Endothelial cell of umbilical vein (primary cell): ENCODE measurements around the gene ADPGK. TPM values are rescaled to one million over a fixed set of nuclear protein-coding genes. Genes with fewer than 3 reads are reported as not detected.
A peak's percentile ranks its signal among the peaks of the same experiment; 100 is the strongest.

Experiments
- BruUV-seq: library from RNA; stranded (reverse); fragments of 400-500 nt; replicated peaks from 2 replicates; lab custom pipeline; 2021; lab: Mats Ljungman, UMichigan
- CTCF ChIA-PET: fragments of 300-600, 350-600 bp; sonication (Branson Sonifier 250); formaldehyde crosslinking; loops from one replicate; lab custom pipeline; 2021; ENCODE audit warnings: antibody characterized with exemption, inconsistent platforms; lab: Charles Lee
- POLR2A ChIA-PET: fragments of 300-600, 350-600 bp; sonication (Branson Sonifier 250); formaldehyde crosslinking; loops from one replicate; lab custom pipeline; 2021; ENCODE audit warnings: antibody characterized with exemption, inconsistent platforms; lab: Charles Lee
- DNase-seq: peaks from one replicate; pipeline ENCODE4 v3.0.0-alpha.2; 2011; ENCODE audit warnings: low read depth, low spot score
- FAIRE-seq: peaks from 2 replicates; lab custom pipeline; 2011; peaks lifted over from hg19 to GRCh38; lab: Jason Lieb, UNC
- H2AFZ ChIP-seq: 2 replicates; pipeline ENCODE4 v1.6.0; 2012; ENCODE audit warnings: low read depth, low read length, control low read depth, inconsistent platforms
- H3K27ac ChIP-seq: 2 replicates; pipeline ENCODE4 v1.5.1; 2011; ENCODE audit warnings: low read depth, mild to moderate bottlenecking, control low read depth, low read length, moderate library complexity; ENCODE audit not compliant: insufficient read depth
- H3K27me3 ChIP-seq, 2 experiments: 2 replicates each; pipeline versions ENCODE4 v1.6.0 to v1.6.1; 2011; ENCODE audit warnings: low read length in 2 of 2, mixed read lengths in 1 of 2; ENCODE audit not compliant: control insufficient read depth in 2 of 2, insufficient read depth in 2 of 2
- H3K36me3 ChIP-seq, 2 experiments: 2 replicates in 1 of 2; 3 replicates in 1 of 2; pipeline ENCODE4 v1.5.1; 2011; ENCODE audit warnings: low read length in 2 of 2, mild to moderate bottlenecking in 1 of 2, moderate library complexity in 1 of 2; ENCODE audit not compliant: control insufficient read depth in 2 of 2, insufficient read depth in 2 of 2; ENCODE audit errors: extremely low read depth in 1 of 2
- H3K4me1 ChIP-seq: 3 replicates; pipeline ENCODE4 v1.5.1; 2011; ENCODE audit warnings: mild to moderate bottlenecking, low read length; ENCODE audit not compliant: control insufficient read depth, insufficient read depth; ENCODE audit errors: extremely low read depth
- H3K4me2 ChIP-seq: 2 replicates; pipeline ENCODE4 v1.6.1; 2011; ENCODE audit warnings: low read length, control low read depth, mixed read lengths; ENCODE audit not compliant: insufficient read depth
- H3K4me3 ChIP-seq, 3 experiments: fragments of 200-600 bp in 1 of 3; sonication (generic), shearing (Covaris generic) in 1 of 3; replicated peaks in 1 of 3; 2 replicates each; pipeline ENCODE4 v1.5.1; 2011 to 2016; ENCODE audit warnings: control low read depth in 3 of 3, low read length in 3 of 3, mild to moderate bottlenecking in 2 of 3, inconsistent platforms in 1 of 3, low read depth in 1 of 3, moderate library complexity in 1 of 3; ENCODE audit not compliant: insufficient read depth in 1 of 3
- H3K79me2 ChIP-seq: 2 replicates; pipeline ENCODE4 v1.6.0; 2012; ENCODE audit warnings: low read length, inconsistent platforms; ENCODE audit not compliant: control insufficient read depth, insufficient read depth
- H3K9ac ChIP-seq: replicated peaks from 2 replicates; pipeline ENCODE3; 2011; ENCODE audit warnings: low read length, control low read depth; ENCODE audit not compliant: insufficient read depth; ENCODE audit errors: extremely low read depth
- H3K9me1 ChIP-seq: replicated peaks from 3 replicates; pipeline ENCODE4 v1.6.0; 2011; ENCODE audit warnings: mild to moderate bottlenecking, low read length; ENCODE audit not compliant: control insufficient read depth, insufficient read depth; ENCODE audit errors: extremely low read depth
- H3K9me3 ChIP-seq: replicated peaks from 2 replicates; pipeline ENCODE4 v1.5.1; 2012; ENCODE audit warnings: low read length, inconsistent platforms; ENCODE audit not compliant: control insufficient read depth, insufficient read depth
- H4K20me1 ChIP-seq: replicated peaks from 2 replicates; pipeline ENCODE3; 2011; ENCODE audit warnings: mild to moderate bottlenecking, low read length; ENCODE audit not compliant: control insufficient read depth, insufficient read depth; ENCODE audit errors: extremely low read depth
- CTCF ChIP-seq, 2 donors: IDR thresholded peaks; 1 replicate in 1 of 2; 2 replicates in 1 of 2; pipeline ENCODE4 v1.5.1; 2011; ENCODE audit warnings: low read length in 2 of 2, mild to moderate bottlenecking in 2 of 2, moderate library complexity in 2 of 2, control low read depth in 1 of 2, inconsistent platforms in 1 of 2, low read depth in 1 of 2; ENCODE audit not compliant: insufficient read depth in 1 of 2; ENCODE audit errors: extremely low read depth in 1 of 2
- EZH2 ChIP-seq: IDR thresholded peaks from 2 replicates; pipeline ENCODE4 v1.6.1; 2012; ENCODE audit warnings: borderline replicate concordance, low read depth, mild to moderate bottlenecking, moderate library complexity, low read length, inconsistent platforms; ENCODE audit not compliant: severe bottlenecking
- FOS ChIP-seq: IDR thresholded peaks from 2 replicates; pipeline ENCODE4 v1.6.1; 2011; ENCODE audit warnings: mild to moderate bottlenecking, low read length, moderate library complexity, borderline replicate concordance; ENCODE audit not compliant: insufficient read depth
- GATA2 ChIP-seq: IDR thresholded peaks from 2 replicates; pipeline ENCODE4 v1.7.0; 2011; ENCODE audit warnings: low read depth, mild to moderate bottlenecking, moderate library complexity, mixed read lengths, low read length; ENCODE audit not compliant: insufficient read length, insufficient read depth
- JUN ChIP-seq: IDR thresholded peaks from 2 replicates; pipeline ENCODE4 v1.6.1; 2011; ENCODE audit warnings: borderline replicate concordance, low read depth; ENCODE audit not compliant: insufficient read length, insufficient read depth
- MYC ChIP-seq: IDR thresholded peaks from one replicate; pipeline ENCODE4 v1.6.1; 2011; ENCODE audit warnings: mild to moderate bottlenecking, low read depth, low read length
- POLR2A ChIP-seq: IDR thresholded peaks from 2 replicates; pipeline ENCODE4 v1.6.1; 2012; ENCODE audit warnings: low read depth, mild to moderate bottlenecking, control low read depth, low read length
- POLR2AphosphoS5 ChIP-seq: IDR thresholded peaks from 2 replicates; pipeline ENCODE4 v1.6.1; 2012; ENCODE audit warnings: low read depth, mild to moderate bottlenecking, control low read depth, low read length, moderate library complexity; ENCODE audit not compliant: insufficient read depth
- dilution Hi-C: fragments of 300-500 bp; cut with MboI; formaldehyde crosslinking; loops from one replicate; pipeline ENCODE4 v1.15.0; 2019; ENCODE audit warnings: low sequenced_read_pairs; ENCODE audit not compliant: extremely low pct_ligation_motif_present
- intact Hi-C: fragments of 100-400 bp; cut with micrococcal nuclease; formaldehyde crosslinking; loops from one replicate; pipeline ENCODE4 v1.10.0; 2022
- polyA plus RNA-seq, 4 experiments: library from polyadenylated mRNA; depleted of rRNA in 3 of 4; stranded (reverse) in 3 of 4; unstranded in 1 of 4; fragments of >200 nt; gene quantifications; 2 replicates each; pipeline versions ENCODE4 v1.2.1 to v1.2.3, GENCODE V29; 2011 to 2012; ENCODE audit warnings: missing spikeins in 1 of 4
- total RNA-seq: library from RNA; stranded (reverse); gene quantifications from 2 replicates; pipeline ENCODE4 v1.2.3, GENCODE V29; 2021
- TF ChIP-seq, protein P1 (sequence below): IDR thresholded peaks from 2 replicates; pipeline ENCODE4 v1.6.1; 2011; ENCODE audit not compliant: insufficient read depth, insufficient read length

ADPGK gene
- total and polyA plus RNA-seq, 2 donors (not counting 3 experiments of a cell fraction or from before 2014, with no cell fraction given) = 51.0 to 57.1 TPM

GRCh38 chr15:72796210-72796514 lies 12.6 kb upstream of the ADPGK start:
- FAIRE-seq = no peak
- Histone ChIP-seq H3K79me2 (no peaks in the 10 kb centered on the region), H3K9me3 (no peaks in the 10 kb centered on the region), H3K27ac (no peak overlapping the region), H3K4me3 (no peak overlapping the region), H3K9me1 (no peaks in the 10 kb centered on the region), H4K20me1 (no peaks in the 10 kb centered on the region), H3K27me3 (peaks cover 44 to 47% of the 10 kb centered on the region in 2 experiments), H2AFZ (no peak overlapping the region), H3K9ac (no peak overlapping the region), H3K4me2 (peak overlapping the region; percentile 67), H3K36me3 (no peaks in the 10 kb centered on the region), H3K4me1 (peaks cover 6% of the 10 kb centered on the region)
- intact Hi-C loops = loop anchor here (5.0 kb wide), 1 partner anchor 126 kb away; no protein-coding TSS in a partner anchor
- dilution Hi-C loops = no loop called here
- BruUV-seq = no TSS peak
- POLR2A ChIA-PET = no interaction called here
- CTCF ChIA-PET = no interaction called here
- TF ChIP-seq POLR2AphosphoS5 (no peak), JUN (no peak), GATA2 (no peak), POLR2A (no peak), MYC (no peak), FOS (no peak), EZH2 (no peak), CTCF (IDR thresholded peaks at IDR 0.05; ENCODE audit: extremely low read depth in 1 of 2, insufficient read depth in 1 of 2, low read depth in 1 of 2, low read length in 2 of 2) (no peak)
- TF ChIP-seq, protein P1, sequence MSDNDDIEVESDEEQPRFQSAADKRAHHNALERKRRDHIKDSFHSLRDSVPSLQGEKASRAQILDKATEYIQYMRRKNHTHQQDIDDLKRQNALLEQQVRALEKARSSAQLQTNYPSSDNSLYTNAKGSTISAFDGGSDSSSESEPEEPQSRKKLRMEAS = no peak
- DNase-seq = no peak
